Neural cell (in vitro differentiated cells): ENCODE results near the gene MDGA2. TPM values are rescaled to one million over a fixed set of nuclear protein-coding genes. Genes with fewer than 3 reads are reported as not detected.
"Not testable (repeated sequence)": the region's sequence is repeated elsewhere in the genome, so short reads cannot be mapped to it uniquely, and the experiment has no call there.

Experiments used
- H2AFZ ChIP-seq: fragments of 200-600, 300-800 bp; sonication (generic), shearing (Covaris generic); 2 replicates; pipeline ENCODE4 v1.6.0; 2014; ENCODE audit warnings: low read depth, mild to moderate bottlenecking, antibody characterized with exemption, low read length, moderate library complexity
- H3F3A ChIP-seq: fragments of 200-600 bp; shearing (Covaris generic); 2 replicates; pipeline ENCODE4 v1.6.1; 2016; ENCODE audit warnings: mild to moderate bottlenecking, moderate library complexity, mixed read lengths, antibody characterized with exemption, low read length; ENCODE audit not compliant: insufficient read depth, poor library complexity, severe bottlenecking
- H3K27ac ChIP-seq: fragments of 200-600, 300-800 bp; sonication (generic), shearing (Covaris generic); 2 replicates; pipeline ENCODE4 v1.5.1; 2014; ENCODE audit warnings: mild to moderate bottlenecking, low read length, moderate library complexity
- H3K27me3 ChIP-seq: fragments of 300-800, 200-600 bp; sonication (generic), shearing (Covaris generic); 2 replicates; pipeline ENCODE4 v1.6.0; 2014; ENCODE audit warnings: mild to moderate bottlenecking, low read depth, low read length, moderate library complexity; ENCODE audit not compliant: insufficient read depth
- H3K36me3 ChIP-seq: fragments of 300-800, 200-600 bp; sonication (generic), shearing (Covaris generic); 2 replicates; pipeline ENCODE4 v1.5.1; 2014; ENCODE audit warnings: mild to moderate bottlenecking, antibody characterized with exemption, low read length, moderate library complexity; ENCODE audit not compliant: insufficient read depth
- H3K4me2 ChIP-seq: fragments of 300-800, 200-600 bp; sonication (generic), shearing (Covaris generic); 2 replicates; pipeline ENCODE4 v1.6.0; 2014; ENCODE audit warnings: mild to moderate bottlenecking, low read length
- H3K4me3 ChIP-seq: fragments of 300-800, 200-600 bp; sonication (generic), shearing (Covaris generic); 2 replicates; pipeline ENCODE4 v1.5.1; 2014; ENCODE audit warnings: mild to moderate bottlenecking, low read length, moderate library complexity
- H3K79me2 ChIP-seq: fragments of 200-600 bp; shearing (Covaris generic); replicated peaks from 2 replicates; pipeline ENCODE4 v1.6.0; 2014; ENCODE audit warnings: mild to moderate bottlenecking, low read length, moderate library complexity; ENCODE audit not compliant: insufficient read depth
- H3K9ac ChIP-seq: fragments of 300-800, 200-600 bp; sonication (generic), shearing (Covaris generic); 2 replicates; pipeline ENCODE4 v1.6.1; 2016; ENCODE audit warnings: mild to moderate bottlenecking, low read length, mixed read lengths
- H3K9me2 ChIP-seq: fragments of 200-600 bp; shearing (Covaris generic); 2 replicates; pipeline ENCODE4 v1.6.1; 2016; ENCODE audit warnings: mild to moderate bottlenecking, low read length, mixed read lengths; ENCODE audit not compliant: insufficient read depth
- H3K9me3 ChIP-seq: fragments of 200-600, 300-800 bp; sonication (generic), shearing (Covaris generic); 2 replicates; pipeline ENCODE4 v1.6.1; 2016; ENCODE audit warnings: mild to moderate bottlenecking, mixed run types, low read length, moderate library complexity, mixed read lengths
- H4K20me1 ChIP-seq: fragments of 200-600 bp; shearing (Covaris generic); 2 replicates; pipeline ENCODE4 v1.6.1; 2016; ENCODE audit warnings: mild to moderate bottlenecking, mixed run types; ENCODE audit not compliant: insufficient read depth
- CTCF ChIP-seq: fragments of 450-650 bp; IDR thresholded peaks from 2 replicates; pipeline ENCODE4 v1.5.1; 2014; ENCODE audit warnings: antibody characterized with exemption, mild to moderate bottlenecking, moderate library complexity; ENCODE audit not compliant: poor library complexity, severe bottlenecking
- EZH2 ChIP-seq: fragments of 200-600, 300-800 bp; shearing (Covaris generic), sonication (generic); IDR thresholded peaks from 2 replicates; pipeline ENCODE4 v1.6.1; 2014; ENCODE audit warnings: antibody characterized with exemption, low read length, borderline replicate concordance, mild to moderate bottlenecking; ENCODE audit not compliant: insufficient read depth, poor library complexity, severe bottlenecking
- MXI1 ChIP-seq: fragments of 450-650 bp; conservative IDR thresholded peaks from 2 replicates; pipeline ENCODE4 v1.6.1; 2014; ENCODE audit warnings: antibody characterized with exemption, mild to moderate bottlenecking; ENCODE audit not compliant: poor library complexity, severe bottlenecking
- RAD21 ChIP-seq: fragments of 450-650 bp; conservative IDR thresholded peaks from 2 replicates; pipeline ENCODE4 v1.6.1; 2014; ENCODE audit warnings: antibody characterized with exemption, mild to moderate bottlenecking, moderate library complexity
- SMC3 ChIP-seq: fragments of 450-650 bp; conservative IDR thresholded peaks from 2 replicates; pipeline ENCODE4 v1.6.1; 2014; ENCODE audit warnings: antibody characterized with exemption, mild to moderate bottlenecking, moderate library complexity; ENCODE audit not compliant: poor library complexity
- TAF1 ChIP-seq: IDR thresholded peaks from 2 replicates; pipeline ENCODE4 v1.6.1; 2012; ENCODE audit warnings: low read depth
- polyA plus RNA-seq: library from polyadenylated mRNA; depleted of rRNA; stranded (reverse); fragments of >200 nt; gene quantifications from 2 replicates; pipeline ENCODE4 v1.2.3, GENCODE V29; 2014

The MDGA2 gene
- polyA plus RNA-seq, 1 donor from 2014 or later = 3.8 TPM

DNA sequence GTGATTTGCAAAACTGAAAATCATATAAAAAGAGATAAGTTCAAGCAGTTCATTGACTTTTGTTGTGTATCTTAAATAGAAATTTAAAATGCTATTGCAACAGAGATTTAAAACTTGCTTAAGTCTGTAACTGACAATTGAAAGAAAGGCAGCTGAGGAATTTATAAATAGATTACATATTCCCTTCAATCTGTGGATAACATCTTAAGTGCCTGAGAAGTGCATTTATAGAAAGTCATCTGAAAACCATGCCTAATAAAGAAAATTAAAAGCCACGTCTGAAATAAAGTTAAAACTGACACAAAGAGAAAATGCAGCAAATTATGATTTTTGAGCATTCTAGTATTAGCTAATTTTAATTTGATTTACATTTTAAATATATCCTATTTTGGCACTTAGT lies 479.8 kb downstream of the MDGA2 start (continued):
- no peak for TF ChIP-seq CTCF

DNA sequence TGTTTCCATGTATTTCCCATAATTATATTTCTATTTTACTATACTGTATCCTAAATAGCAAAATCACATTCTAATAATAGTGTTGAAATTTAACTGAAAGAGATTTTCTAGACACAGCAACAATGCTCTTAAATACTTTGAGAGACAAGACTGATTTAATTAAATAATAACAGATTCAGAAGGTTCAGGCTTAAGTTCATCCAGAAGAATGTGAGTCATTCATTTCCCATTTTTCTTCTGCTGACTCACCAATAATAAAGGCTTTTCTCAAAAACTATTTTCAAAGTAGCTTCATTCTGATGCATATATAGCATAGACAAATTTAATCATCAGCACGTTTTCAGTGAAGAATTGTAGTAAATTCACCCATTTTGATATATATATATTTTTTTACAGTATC lies 481.4 kb downstream of the MDGA2 start:
- H3K79me2 ChIP-seq = no peaks in the 10 kb centered on the region
- H4K20me1 ChIP-seq = no peaks in the 10 kb centered on the region
- no peaks in the 10 kb centered on the region for H3K9me2 ChIP-seq
- H3K36me3 ChIP-seq = no peaks in the 10 kb centered on the region
- H3K4me3 ChIP-seq = no peak overlapping the region
- H3F3A ChIP-seq = no peaks in the 10 kb centered on the region
- H3K27ac ChIP-seq = no peak overlapping the region
- no peaks in the 10 kb centered on the region for H3K27me3 ChIP-seq
- no peak overlapping the region for H2AFZ ChIP-seq
- TF ChIP-seq CTCF = no peak
- TF ChIP-seq RAD21 = no peak
- TF ChIP-seq TAF1 = no peak
- no peak overlapping the region for H3K4me2 ChIP-seq
- no peaks in the 10 kb centered on the region for H3K9me3 ChIP-seq
- H3K9ac ChIP-seq = no peak overlapping the region

DNA sequence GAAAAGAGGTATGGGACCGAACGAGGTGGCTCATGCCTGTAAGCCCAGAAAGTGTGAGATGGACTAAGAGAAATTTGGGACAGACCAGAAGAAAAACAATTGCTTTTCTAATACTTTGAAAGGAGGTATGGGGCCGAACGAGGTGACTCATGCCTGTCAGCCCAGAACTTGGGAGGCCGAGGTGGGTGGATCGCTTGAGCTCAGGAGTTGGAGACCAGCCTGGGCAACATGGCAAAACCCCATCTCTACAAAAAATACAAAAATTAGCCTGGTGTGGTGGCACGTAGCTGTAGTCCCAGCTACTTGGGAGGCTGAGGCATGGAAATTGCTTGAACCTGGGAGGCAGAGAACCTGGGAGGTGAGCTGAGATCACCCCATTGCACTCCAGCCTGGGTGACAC lies 483.2 kb downstream of the MDGA2 start:
- not testable (repeated sequence) for H3K9me3 ChIP-seq, H3K79me2 ChIP-seq, H4K20me1 ChIP-seq, H3K4me2 ChIP-seq, H2AFZ ChIP-seq, H3K4me3 ChIP-seq, H3K9me2 ChIP-seq, H3K27me3 ChIP-seq, H3K27ac ChIP-seq, H3F3A ChIP-seq, H3K9ac ChIP-seq, H3K36me3 ChIP-seq

DNA sequence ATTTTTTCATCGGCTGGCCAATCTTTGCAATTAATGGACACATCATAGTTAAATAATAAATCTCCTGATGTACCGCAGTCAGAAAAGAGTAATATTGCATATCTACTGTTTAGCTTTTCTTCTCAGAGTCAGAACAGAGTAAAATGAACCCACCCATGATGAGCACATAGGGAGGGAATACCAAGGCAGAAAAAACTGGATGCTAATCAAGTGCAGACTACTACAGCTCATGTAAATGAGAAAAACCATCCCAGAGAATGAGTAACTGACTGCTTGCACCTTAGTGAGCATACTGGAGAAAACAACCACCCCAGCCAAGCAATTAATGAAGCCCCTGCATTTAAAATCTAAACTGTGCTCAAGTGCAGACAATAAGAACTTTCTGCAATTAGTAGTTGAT lies 483.7 kb downstream of the MDGA2 start:
- Histone ChIP-seq H3K4me3 (no peak overlapping the region), H4K20me1 (no peaks in the 10 kb centered on the region), H3K79me2 (no peaks in the 10 kb centered on the region), H3F3A (no peaks in the 10 kb centered on the region), H3K27me3 (no peaks in the 10 kb centered on the region), H3K4me2 (no peak overlapping the region), H2AFZ (no peak overlapping the region), H3K9me2 (no peaks in the 10 kb centered on the region), H3K27ac (no peak overlapping the region), H3K9me3 (no peaks in the 10 kb centered on the region), H3K36me3 (no peaks in the 10 kb centered on the region), H3K9ac (no peak overlapping the region)
- TF ChIP-seq SMC3 = no peak
- TF ChIP-seq TAF1 = no peak
- TF ChIP-seq EZH2 = no peak
- TF ChIP-seq MXI1 = no peak
